CD14-positive monocyte (primary cell): ENCODE measurements around the gene GUCY2F. TPM values are rescaled to one million over a fixed set of nuclear protein-coding genes. Genes with fewer than 3 reads are reported as not detected.

Experiments
- DNase-seq, 3 donors: peaks; one replicate each; pipeline ENCODE4 v3.0.0-alpha.2; 2011 to 2022
- H2AFZ ChIP-seq: 2 replicates; pipeline ENCODE4 v1.6.0; 2012; ENCODE audit warnings: mild to moderate bottlenecking, low read depth, low read length, inconsistent platforms; ENCODE audit not compliant: insufficient read depth, poor library complexity, severe bottlenecking
- H3K27ac ChIP-seq, 2 donors: 1 replicate in 1 of 2; 2 replicates in 1 of 2; pipeline ENCODE4 v1.5.1; 2012 to 2013; ENCODE audit warnings: low read length in 2 of 2, control low read depth in 1 of 2, inconsistent platforms in 1 of 2, low read depth in 1 of 2, mild to moderate bottlenecking in 1 of 2
- H3K27me3 ChIP-seq, 2 donors: one replicate each; pipeline versions ENCODE4 v1.6.0 to v1.6.1; 2011 to 2013; ENCODE audit warnings: low read length in 2 of 2; ENCODE audit not compliant: control insufficient read depth in 2 of 2, insufficient read depth in 2 of 2
- H3K36me3 ChIP-seq, 2 donors: replicated peaks in 1 of 2; 1 replicate in 1 of 2; 2 replicates in 1 of 2; pipeline versions ENCODE4 v1.5.1 to v1.6.1; 2012 to 2013; ENCODE audit warnings: low read length in 2 of 2, control low read depth in 1 of 2, inconsistent platforms in 1 of 2, mild to moderate bottlenecking in 1 of 2; ENCODE audit not compliant: insufficient read depth in 2 of 2, control insufficient read depth in 1 of 2
- H3K4me1 ChIP-seq, 2 donors: 1 replicate in 1 of 2; 2 replicates in 1 of 2; pipeline versions ENCODE4 v1.5.1 to v1.6.1; 2012 to 2013; ENCODE audit warnings: low read length in 2 of 2, control low read depth in 1 of 2, inconsistent platforms in 1 of 2, mild to moderate bottlenecking in 1 of 2, moderate library complexity in 1 of 2; ENCODE audit not compliant: insufficient read depth in 2 of 2, control insufficient read depth in 1 of 2
- H3K4me2 ChIP-seq: replicated peaks from 2 replicates; pipeline ENCODE3; 2012; ENCODE audit warnings: low read length, moderate library complexity, mild to moderate bottlenecking; ENCODE audit not compliant: poor library complexity, severe bottlenecking; ENCODE audit errors: extremely low read depth
- H3K4me3 ChIP-seq, 3 experiments: fragments of 200-600 bp in 1 of 3; sonication (generic) in 1 of 3; replicated peaks in 1 of 3; 1 replicate in 2 of 3; 2 replicates in 1 of 3; pipeline ENCODE4 v1.5.1; 2011 to 2013; ENCODE audit warnings: low read length in 3 of 3, mild to moderate bottlenecking in 3 of 3, control low read depth in 2 of 3, low read depth in 2 of 3, inconsistent platforms in 1 of 3, moderate library complexity in 1 of 3
- H3K79me2 ChIP-seq: 2 replicates; pipeline ENCODE4 v1.6.0; 2012; ENCODE audit warnings: mild to moderate bottlenecking, control low read depth, inconsistent platforms, low read length, moderate library complexity; ENCODE audit not compliant: insufficient read depth
- H3K9ac ChIP-seq: 2 replicates; pipeline ENCODE4 v1.6.0; 2017; ENCODE audit warnings: low read length, mild to moderate bottlenecking; ENCODE audit not compliant: insufficient read depth, poor library complexity, severe bottlenecking
- H3K9me3 ChIP-seq, 2 donors: replicated peaks in 1 of 2; 1 replicate in 1 of 2; 2 replicates in 1 of 2; pipeline versions ENCODE4 v1.5.1 to v1.6.1; 2012 to 2013; ENCODE audit warnings: low read length in 2 of 2, control low read depth in 1 of 2; ENCODE audit not compliant: control insufficient read depth in 1 of 2, insufficient read depth in 1 of 2
- H4K20me1 ChIP-seq: 2 replicates; pipeline ENCODE4 v1.6.0; 2012; ENCODE audit warnings: mild to moderate bottlenecking, low read length, control low read depth, moderate library complexity; ENCODE audit not compliant: insufficient read depth
- H3K27ac Mint-ChIP-seq, 7 donors: one replicate each; pipeline ENCODE4 v1.8.0; 2020; ENCODE audit warnings: mild to moderate bottlenecking in 7 of 7, mixed read lengths in 7 of 7, moderate library complexity in 6 of 7, inconsistent platforms in 2 of 7
- H3K27me3 Mint-ChIP-seq, 3 donors: one replicate each; pipeline ENCODE4 v1.8.0; 2021 to 2022; ENCODE audit warnings: low read depth in 3 of 3, mild to moderate bottlenecking in 3 of 3, mixed read lengths in 3 of 3, moderate library complexity in 3 of 3, inconsistent platforms in 1 of 3
- H3K36me3 Mint-ChIP-seq, 2 donors: one replicate each; pipeline ENCODE4 v1.8.0; 2020; ENCODE audit warnings: mixed read lengths in 2 of 2, inconsistent platforms in 1 of 2, mild to moderate bottlenecking in 1 of 2
- H3K4me1 Mint-ChIP-seq: one replicate; pipeline ENCODE4 v1.8.0; 2020; ENCODE audit warnings: mild to moderate bottlenecking, mixed read lengths
- H3K4me3 Mint-ChIP-seq, 2 donors: one replicate each; pipeline ENCODE4 v1.8.0; 2020; ENCODE audit warnings: mild to moderate bottlenecking in 2 of 2, mixed read lengths in 2 of 2, moderate library complexity in 1 of 2
- H3K9me3 Mint-ChIP-seq, 7 donors: one replicate each; pipeline ENCODE4 v1.8.0; 2020 to 2022; ENCODE audit warnings: mixed read lengths in 7 of 7, mild to moderate bottlenecking in 6 of 7, moderate library complexity in 6 of 7, inconsistent platforms in 2 of 7
- CTCF ChIP-seq: fragments of 200-600 bp; IDR thresholded peaks from one replicate; pipeline ENCODE4 v1.8.0; 2022; ENCODE audit warnings: antibody characterized with exemption, mild to moderate bottlenecking
- WGBS: methylation state at CpG from one replicate; pipeline ENCODE4 v1.1.5; 2013; ENCODE audit warnings: missing lambda C conversion rate; ENCODE audit not compliant: insufficient coverage; 5-methylcytosine and 5-hydroxymethylcytosine counted together
- intact Hi-C, 2 donors: fragments of 100-400 bp; cut with micrococcal nuclease; formaldehyde crosslinking; loops; one replicate each; pipeline versions ENCODE4 v1.15.0 to v1.15.1; 2023
- polyA plus RNA-seq, 3 donors: library from polyadenylated mRNA; depleted of rRNA in 1 of 3; unstranded in 2 of 3; stranded (reverse) in 1 of 3; fragments of 300-500 nt in 2 of 3; fragments of >200 nt in 1 of 3; fragmentation: Illumina TruSeq in 2 of 3; gene quantifications; 1 replicate in 2 of 3; 2 replicates in 1 of 3; pipeline ENCODE4 v1.2.3, GENCODE V29; 2012 to 2021

The GUCY2F gene
- polyA plus RNA-seq, 3 donors: not detected

GRCh38 chrX:109485470-109486340 is 3.8 kb upstream of the GUCY2F start:
- Histone ChIP-seq H3K9me3 (no peaks in the 10 kb centered on the region), H3K4me3 (no peak overlapping the region), H4K20me1 (no peaks in the 10 kb centered on the region), H3K9ac (no peak overlapping the region), H3K4me1 (peaks cover 23% of the 10 kb centered on the region in 2 donors), H2AFZ (no peak overlapping the region), H3K27ac (no peak overlapping the region), H3K79me2 (no peaks in the 10 kb centered on the region), H3K4me2 (no peak overlapping the region), H3K27me3 (peaks cover 0 to 2% of the 10 kb centered on the region in 2 donors), H3K36me3 (no peaks in the 10 kb centered on the region)
- Mint-ChIP-seq H3K4me3 (no peak overlapping the region), H3K27ac (no peak overlapping the region), H3K36me3 (no peaks in the 10 kb centered on the region), H3K4me1 (peaks cover 9% of the 10 kb centered on the region), H3K9me3 (peaks cover 0 to 4% (median 0%) of the 10 kb centered on the region in 7 donors), H3K27me3 (peaks cover 0 to 9% (median 0%) of the 10 kb centered on the region in 3 donors)
- peak; percentile 92 for TF ChIP-seq CTCF
- intact Hi-C loops: loop anchor here (5.0 to 10.0 kb wide), 2 partner anchors 147 to 149 kb away; no protein-coding TSS in a partner anchor
- WGBS: no CpG with 5 or more reads among the region's 9 CpGs
- DNase-seq: peak; percentile 56 to 69 (median 65)

- H3K9ac ChIP-seq: no peak overlapping the region
- no peaks in the 10 kb centered on the region for H4K20me1 ChIP-seq
- no peaks in the 10 kb centered on the region for H3K9me3 ChIP-seq
- no peak for DNase-seq
- Mint-ChIP-seq H3K9me3 (peaks cover 0 to 4% (median 0%) of the 10 kb centered on the region in 7 donors), H3K27me3 (peaks cover 0 to 9% (median 0%) of the 10 kb centered on the region in 3 donors), H3K4me3 (no peak overlapping the region), H3K27ac (no peak overlapping the region), H3K36me3 (no peaks in the 10 kb centered on the region), H3K4me1 (peaks cover 9% of the 10 kb centered on the region)
- intact Hi-C loops: loop anchor here (5.0 to 10.0 kb wide), 2 partner anchors 147 to 150 kb away; no protein-coding TSS in a partner anchor
- peaks cover 23% of the 10 kb centered on the region in 2 donors for H3K4me1 ChIP-seq
- H3K27me3 ChIP-seq: peaks cover 0 to 5% of the 10 kb centered on the region in 2 donors
- no peak overlapping the region for H3K4me2 ChIP-seq
- no peak overlapping the region for H3K4me3 ChIP-seq
- no peak overlapping the region for H3K27ac ChIP-seq
- no peaks in the 10 kb centered on the region for H3K79me2 ChIP-seq
- no peak for TF ChIP-seq CTCF
- no peak overlapping the region for H2AFZ ChIP-seq
- no CpG with 5 or more reads among the region's 1 CpG for WGBS
- H3K36me3 ChIP-seq: no peaks in the 10 kb centered on the region
Observed at GRCh38 chrX:109484886-109485285, 3.0 kb upstream of the GUCY2F start.
